ENCODE measurements around the gene GOLGA6L7.
"Not testable (repeated sequence)": the region's sequence is repeated elsewhere in the genome, so short reads cannot be mapped to it uniquely, and the experiment has no call there.

Gene GOLGA6L7, protein sequence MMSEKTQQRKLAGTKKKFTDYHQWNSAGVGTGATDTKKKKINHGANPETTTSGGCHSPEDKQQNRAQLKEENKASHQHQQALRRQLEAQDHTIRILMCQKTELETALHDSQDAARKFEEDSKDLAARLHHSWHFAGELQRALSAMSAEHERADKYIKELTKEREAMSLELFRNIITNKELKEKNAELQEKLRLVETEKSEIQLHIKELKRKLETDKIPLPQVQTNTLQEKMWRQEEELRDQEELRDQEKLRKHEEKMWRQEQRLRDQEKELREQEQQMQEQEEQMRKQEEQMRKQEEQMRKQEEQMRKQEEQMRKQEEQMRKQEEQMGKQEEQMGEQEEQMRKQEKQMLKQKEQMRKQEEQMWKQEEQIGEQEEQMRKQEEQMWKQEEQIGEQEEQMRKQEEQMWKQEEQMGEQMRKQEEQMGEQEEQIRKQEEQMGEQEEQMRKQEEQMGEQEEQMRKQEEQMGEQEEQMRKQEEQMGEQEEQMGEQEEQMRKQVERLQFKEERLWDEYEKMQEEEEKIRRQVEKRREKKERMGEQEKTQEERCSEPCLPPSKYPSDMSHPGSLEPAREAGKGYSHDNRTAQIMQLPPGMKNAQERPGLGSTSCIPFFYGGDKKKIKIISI

DNA sequence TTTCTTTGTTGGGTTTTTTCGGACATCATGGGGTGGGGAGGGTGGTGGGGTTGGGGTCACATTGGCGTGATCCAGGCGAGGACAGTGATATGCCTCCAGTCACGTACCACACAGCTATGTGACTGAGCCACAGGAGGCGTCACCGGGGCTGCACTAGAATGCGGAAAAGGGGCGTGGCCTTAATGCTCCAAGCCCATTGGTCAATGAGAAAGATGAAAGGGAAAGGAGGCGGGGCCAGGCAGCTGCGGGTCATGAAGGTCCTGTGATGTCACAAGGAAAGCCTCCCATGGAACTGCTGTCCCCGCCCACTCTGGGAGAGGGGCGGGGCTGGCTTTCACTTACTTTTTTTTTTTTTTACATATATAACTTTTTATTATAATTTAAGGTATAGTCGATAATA is at the start of gene GOLGA6L7:
Gene GOLGA6L7, minus strand, starts transcription at position 124 of the 400 bp plus-strand sequence. Its CDS starts 95 bp downstream, at position 29.
- in situ Hi-C loops (cut with HindIII; ENCODE audit: low pct_ligation_motif_present, low pct_unique_long_range_greater_than_20kb, low sequenced_read_pairs); DNase-seq: not testable (repeated sequence)

DNA sequence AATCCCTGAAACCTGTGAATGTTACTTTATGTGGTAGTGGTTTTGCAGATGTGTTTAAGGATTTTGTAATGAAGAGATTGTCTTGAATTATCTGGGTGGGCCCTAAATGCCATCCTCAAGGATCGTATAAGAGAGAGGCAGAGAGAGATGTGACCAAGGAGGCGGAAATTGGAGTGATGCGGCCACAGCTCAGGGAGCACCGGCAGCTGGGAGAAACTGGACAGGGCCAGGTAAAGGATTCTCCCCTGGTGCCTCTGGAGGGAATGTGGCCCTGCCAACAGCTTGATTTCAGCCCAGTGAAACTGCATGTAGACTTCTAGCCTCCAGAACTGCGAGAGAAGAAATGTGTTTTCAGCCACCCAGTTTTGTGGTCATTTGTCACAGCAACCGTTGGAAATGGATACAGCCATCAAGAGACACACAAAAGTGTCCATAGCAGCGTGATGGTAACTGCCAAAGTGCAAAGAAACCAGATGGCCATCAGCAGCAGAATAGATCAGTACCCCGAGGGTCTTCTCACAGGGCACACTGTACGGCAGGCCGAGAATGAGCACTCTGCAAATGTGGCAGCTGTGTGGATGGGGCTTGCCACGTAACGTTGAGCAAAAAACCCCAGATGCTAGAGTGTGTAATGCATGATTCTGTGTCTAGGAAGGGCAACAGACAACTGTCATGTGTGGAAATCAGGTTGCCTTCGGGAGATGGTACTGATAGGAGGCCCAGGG is 49.6 kb upstream of the GOLGA6L7 start:
- in situ Hi-C loops (cut with HindIII; ENCODE audit: low pct_ligation_motif_present, low pct_unique_long_range_greater_than_20kb, low sequenced_read_pairs): no loop called here
- DNase-seq: no peak

DNA sequence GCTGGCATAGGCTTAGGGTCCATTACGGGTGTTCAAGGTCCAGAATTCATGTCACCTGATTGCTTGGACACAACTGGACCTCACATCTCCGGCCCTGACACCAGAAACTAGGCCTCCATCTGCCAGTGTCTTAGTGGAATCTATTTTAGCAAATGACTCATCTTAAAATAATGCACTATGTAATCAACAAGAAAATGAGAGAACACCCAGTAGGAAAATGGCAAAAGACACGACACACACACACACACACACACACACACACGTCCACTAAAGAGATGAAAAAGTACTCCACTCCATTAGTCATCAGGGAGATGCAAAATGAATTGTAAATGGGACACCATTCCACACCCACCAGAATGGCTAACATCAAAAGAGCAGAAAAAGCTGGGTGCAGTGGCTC is 48.5 kb upstream of the GOLGA6L7 start:
- in situ Hi-C loops (cut with HindIII; ENCODE audit: low pct_ligation_motif_present, low pct_unique_long_range_greater_than_20kb, low sequenced_read_pairs): no loop called here
- DNase-seq: no peak

DNA sequence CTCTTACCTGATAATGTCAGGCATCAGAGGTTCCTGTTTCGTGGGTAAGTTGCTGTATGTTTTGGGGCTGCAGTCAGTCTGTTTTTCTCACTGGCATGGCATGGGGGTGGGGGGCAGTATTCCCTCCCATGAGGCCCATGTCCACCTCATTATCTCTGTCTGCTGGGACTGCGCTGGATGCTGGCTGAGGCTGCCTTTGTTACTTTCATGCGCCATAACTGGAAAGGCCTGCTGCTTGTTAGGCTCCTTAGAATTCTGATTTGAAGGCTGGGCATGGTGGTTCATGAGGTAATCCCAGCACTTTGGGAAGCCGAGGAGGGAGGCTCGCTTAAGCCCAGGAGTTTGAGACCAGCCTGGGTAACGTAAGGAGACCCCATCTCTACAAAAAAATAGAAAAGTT is 47.1 kb upstream of the GOLGA6L7 start:
- no peak for DNase-seq
- in situ Hi-C loops (cut with HindIII; ENCODE audit: low pct_ligation_motif_present, low pct_unique_long_range_greater_than_20kb, low sequenced_read_pairs): no loop called here

DNA sequence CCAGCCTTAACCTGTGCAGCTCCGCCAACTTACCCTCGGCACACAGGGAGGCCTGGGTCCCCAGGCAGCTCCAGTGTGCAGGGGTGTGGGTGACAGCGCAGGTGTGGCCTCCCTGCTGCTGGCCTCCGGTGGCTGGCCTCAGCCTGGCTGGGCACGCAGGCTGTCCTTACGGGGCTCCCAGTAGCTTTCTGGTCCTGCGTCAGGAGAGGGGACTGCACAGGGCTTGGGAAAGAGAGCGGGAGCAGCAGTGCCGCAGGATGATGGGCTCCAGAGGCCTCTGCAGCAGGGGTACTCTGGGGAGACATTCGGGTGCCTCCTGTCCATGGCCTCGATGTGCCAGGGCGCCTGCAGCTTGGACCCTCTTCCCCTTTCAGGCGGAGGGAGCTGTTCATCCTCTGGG is 46.7 kb upstream of the GOLGA6L7 start:
- in situ Hi-C loops (cut with HindIII; ENCODE audit: low pct_ligation_motif_present, low pct_unique_long_range_greater_than_20kb, low sequenced_read_pairs): no loop called here
- DNase-seq: no peak

DNA sequence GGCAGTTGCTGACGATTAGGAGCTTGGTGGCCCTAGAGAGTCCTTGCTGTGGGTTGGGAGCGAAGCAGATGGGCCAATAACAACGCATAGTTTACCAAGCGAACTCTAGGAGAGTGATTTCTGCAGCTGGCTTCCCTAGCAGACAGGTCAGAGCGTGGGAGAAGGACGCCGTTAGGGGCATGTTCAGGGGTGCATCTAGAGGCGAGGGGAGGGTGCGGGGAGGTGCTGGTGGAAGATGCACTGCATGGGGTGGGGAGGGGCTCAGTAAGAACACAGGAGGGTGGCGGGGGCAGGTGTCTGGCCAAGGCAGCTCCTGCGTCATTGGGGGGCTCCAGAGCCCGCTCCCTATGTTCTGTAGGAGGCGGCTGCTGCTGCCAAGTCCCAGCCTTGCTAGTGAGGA is 46.2 kb upstream of the GOLGA6L7 start:
- in situ Hi-C loops (cut with HindIII; ENCODE audit: low pct_ligation_motif_present, low pct_unique_long_range_greater_than_20kb, low sequenced_read_pairs): no loop called here
- DNase-seq: no peak

DNA sequence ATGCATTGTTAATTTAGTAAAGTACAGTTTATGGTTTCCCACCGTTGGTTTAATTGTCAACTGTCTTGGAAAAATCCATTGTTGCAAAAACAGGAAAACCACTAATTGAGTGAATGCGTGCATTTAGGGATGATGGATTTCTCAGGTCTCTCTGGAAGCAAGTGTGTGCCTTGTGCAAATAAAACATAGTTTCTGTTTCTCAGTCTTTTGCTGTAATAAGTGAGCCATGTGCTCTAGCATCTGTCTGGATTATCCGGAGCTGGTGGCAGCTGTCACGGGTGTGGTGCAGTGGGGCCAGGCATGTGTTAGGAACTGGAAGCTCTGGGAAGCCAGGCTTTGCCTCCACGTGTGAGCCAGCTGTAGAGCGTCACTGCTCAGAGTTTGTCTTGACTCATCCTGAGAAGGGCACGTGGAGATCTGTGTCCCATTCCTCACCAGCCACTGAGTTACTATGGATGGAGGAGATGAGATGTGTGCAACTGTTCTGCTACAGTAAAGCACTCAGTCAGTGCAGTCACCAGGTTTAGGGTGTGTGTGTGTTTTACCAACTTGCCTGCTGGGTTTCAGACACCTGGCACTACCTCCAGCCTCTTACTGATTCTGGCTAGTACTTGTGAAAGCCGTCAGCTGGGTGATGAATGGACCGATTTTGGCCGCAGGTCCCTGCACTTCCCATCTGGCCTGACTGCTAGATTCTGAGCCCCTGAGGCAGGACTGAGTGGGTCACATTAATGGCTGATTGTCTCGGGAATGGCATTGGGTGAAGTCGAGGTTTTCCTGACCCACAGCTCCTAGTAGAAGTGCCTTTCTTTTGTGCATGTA is 44.6 kb upstream of the GOLGA6L7 start:
- in situ Hi-C loops (cut with HindIII; ENCODE audit: low pct_ligation_motif_present, low pct_unique_long_range_greater_than_20kb, low sequenced_read_pairs): no loop called here
- no peak for DNase-seq

DNA sequence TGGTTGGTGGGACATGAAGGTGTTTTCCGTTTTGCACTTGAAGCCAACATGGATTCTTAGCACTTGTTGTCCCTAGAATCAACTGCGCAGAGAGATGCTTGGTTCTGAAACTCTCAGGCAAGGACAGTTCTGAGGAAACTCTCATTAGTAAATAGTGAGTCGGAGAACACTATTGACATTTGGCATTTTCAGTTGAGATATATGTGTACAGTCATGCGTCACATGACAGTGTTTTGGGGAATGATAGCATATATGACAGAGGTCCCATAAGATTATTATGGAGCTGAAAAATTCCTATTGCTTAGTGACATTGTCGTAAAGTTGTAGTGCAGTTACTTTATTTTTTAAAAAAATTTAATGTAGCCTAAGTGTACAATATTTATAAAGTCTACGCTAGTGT is 43.1 kb upstream of the GOLGA6L7 start:
- in situ Hi-C loops (cut with HindIII; ENCODE audit: low pct_ligation_motif_present, low pct_unique_long_range_greater_than_20kb, low sequenced_read_pairs): no loop called here
- no peak for DNase-seq

DNA sequence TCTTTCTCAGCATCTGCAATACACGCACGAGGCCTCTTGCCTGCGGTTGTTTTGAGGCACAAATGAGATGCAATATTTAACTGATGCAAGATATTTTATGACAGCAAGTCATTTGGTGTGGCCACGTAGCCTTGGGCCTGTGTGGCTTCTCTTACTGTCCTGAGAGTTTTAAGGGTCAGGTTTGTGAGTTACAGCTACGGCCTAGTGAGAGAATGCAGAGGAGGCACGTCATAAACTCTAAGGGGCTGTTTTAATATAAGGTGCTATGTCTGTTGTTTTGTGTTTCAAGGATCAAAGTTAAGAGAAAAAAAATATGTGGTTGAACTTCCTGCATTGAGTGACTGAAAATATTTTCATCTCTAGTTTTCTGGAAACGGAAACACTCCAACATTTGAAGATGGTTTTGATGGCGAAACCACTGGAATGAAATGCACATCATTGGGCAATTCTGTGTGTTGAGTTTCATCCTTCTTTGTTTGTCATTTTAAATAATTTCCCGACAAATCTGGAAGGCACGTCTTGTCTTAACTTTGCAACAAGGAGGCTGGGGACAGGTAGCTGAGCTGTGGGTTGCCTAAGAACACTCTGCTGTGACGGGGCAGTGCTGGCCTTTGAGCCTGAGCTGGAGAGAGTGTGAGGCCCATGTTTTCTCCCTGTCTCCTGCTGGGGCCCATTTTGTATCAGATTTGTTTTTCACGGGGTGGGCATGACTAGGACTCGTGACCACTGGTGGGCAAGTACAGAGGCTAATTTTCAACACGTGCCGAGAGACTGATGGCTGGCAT is 42.5 kb upstream of the GOLGA6L7 start:
- in situ Hi-C loops (cut with HindIII; ENCODE audit: low pct_ligation_motif_present, low pct_unique_long_range_greater_than_20kb, low sequenced_read_pairs): no loop called here
- DNase-seq: no peak

DNA sequence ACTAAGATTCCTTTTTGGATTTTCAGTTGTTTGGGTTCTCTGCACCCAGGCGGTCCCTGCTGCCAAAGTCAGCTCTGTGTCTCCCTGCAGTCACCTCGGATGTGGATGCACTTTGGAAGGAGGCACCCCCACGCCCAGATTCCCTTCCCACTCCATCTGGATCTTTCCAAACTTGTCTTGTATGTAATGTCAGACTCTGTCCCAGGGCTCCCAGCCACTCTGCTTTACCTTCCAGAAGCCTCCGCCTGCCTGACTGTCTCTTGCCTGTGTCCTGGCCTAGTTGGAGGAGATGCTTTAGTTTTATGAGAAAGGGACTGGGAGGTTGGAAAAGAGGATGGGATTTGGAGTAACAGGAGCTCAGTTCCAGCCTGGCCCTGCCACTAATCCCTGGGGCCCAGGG is 41.8 kb upstream of the GOLGA6L7 start:
- DNase-seq; in situ Hi-C loops (cut with HindIII; ENCODE audit: low pct_ligation_motif_present, low pct_unique_long_range_greater_than_20kb, low sequenced_read_pairs): not testable (repeated sequence)

DNA sequence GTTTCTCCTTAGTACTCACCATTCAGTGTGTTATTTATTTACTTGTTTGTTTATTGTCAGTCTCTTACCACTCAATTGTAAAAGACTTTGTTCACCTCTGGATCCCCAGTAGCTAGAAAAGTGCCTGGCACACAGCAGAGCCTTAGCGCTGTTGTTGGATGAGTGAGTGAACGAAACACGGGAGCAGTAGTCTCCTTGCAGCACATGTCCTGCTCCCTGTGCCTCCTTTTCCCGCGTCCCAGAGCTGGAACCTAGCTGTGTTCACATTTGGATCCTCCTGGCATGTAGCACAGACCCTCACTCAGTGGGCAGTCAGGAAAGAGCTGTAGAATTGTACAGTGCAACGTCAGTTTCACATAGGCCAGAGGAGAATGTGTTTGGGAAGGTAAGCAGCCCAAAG is 41.4 kb upstream of the GOLGA6L7 start:
- DNase-seq; in situ Hi-C loops (cut with HindIII; ENCODE audit: low pct_ligation_motif_present, low pct_unique_long_range_greater_than_20kb, low sequenced_read_pairs): not testable (repeated sequence)

DNA sequence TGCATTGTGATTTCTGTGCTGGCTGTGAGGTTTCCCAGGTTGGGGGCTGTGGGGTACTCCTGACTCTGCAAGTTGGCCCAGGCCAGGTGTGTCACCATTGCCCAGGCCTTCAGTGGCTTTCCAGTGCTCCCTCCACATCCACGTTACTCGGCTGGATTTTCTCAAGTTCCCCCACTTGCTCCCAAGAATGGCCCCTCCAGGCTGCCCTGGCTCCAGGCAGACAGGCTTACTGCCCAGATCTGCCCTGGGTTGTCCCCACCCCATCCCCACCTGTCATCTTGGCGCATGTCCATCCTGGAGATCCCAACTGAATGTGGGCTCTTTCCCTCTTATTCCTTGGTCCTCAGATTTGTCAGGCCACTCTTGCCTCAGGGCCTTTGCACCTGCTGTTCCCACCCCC is 40.9 kb upstream of the GOLGA6L7 start:
- DNase-seq: no peak
- in situ Hi-C loops (cut with HindIII; ENCODE audit: low pct_ligation_motif_present, low pct_unique_long_range_greater_than_20kb, low sequenced_read_pairs): no loop called here

DNA sequence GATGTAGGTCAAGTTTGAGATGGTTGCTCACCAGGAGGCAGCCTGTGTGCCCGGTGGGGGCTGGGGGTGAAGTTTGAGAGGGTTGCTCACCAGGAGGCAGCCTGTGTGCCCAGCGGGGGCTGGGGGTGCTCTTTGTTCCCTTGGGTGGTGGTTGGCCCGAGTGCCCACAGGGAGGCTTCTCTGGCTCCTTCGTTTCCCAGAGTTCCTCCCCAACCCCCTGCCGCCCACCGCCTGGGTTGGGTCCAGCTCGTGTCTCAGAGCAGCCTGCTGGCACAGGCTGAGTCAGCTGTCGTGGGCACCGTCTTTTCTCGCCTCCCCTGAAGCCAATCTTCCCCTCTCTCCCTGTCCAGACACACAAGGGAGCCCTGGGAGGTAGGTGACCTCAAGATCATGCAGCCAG is 40.5 kb upstream of the GOLGA6L7 start:
- in situ Hi-C loops (cut with HindIII; ENCODE audit: low pct_ligation_motif_present, low pct_unique_long_range_greater_than_20kb, low sequenced_read_pairs): no loop called here
- no peak for DNase-seq

DNA sequence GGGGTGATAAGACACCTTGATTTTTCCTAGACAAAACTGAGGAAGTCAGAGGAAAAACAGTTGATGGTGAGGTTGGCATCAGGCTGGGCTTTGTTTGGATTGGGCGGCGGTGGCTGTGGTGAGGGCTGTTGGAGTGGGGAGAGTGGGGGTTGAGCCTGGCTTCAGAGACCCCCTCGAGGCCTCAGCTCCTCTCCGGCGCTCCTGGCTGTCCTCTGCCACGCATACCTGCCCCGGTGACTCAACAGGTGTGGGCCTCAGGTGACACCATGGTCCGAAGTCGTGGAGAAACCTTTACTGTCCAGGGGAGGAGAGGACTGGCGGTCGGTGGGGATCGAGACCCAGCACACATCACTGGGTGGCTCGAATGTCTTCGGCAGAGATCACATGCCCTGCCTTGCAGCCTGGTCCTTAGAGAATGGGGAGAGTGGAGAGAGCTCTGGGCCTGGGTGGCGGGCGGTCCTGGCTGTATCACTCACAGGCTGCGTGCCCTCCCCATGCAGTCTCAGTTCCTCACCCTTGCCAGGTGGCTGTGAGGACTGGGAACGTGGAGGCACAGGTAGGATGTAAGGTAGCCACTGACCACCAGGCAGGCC is 40.0 kb upstream of the GOLGA6L7 start:
- DNase-seq: no peak
- in situ Hi-C loops (cut with HindIII; ENCODE audit: low pct_ligation_motif_present, low pct_unique_long_range_greater_than_20kb, low sequenced_read_pairs): no loop called here

DNA sequence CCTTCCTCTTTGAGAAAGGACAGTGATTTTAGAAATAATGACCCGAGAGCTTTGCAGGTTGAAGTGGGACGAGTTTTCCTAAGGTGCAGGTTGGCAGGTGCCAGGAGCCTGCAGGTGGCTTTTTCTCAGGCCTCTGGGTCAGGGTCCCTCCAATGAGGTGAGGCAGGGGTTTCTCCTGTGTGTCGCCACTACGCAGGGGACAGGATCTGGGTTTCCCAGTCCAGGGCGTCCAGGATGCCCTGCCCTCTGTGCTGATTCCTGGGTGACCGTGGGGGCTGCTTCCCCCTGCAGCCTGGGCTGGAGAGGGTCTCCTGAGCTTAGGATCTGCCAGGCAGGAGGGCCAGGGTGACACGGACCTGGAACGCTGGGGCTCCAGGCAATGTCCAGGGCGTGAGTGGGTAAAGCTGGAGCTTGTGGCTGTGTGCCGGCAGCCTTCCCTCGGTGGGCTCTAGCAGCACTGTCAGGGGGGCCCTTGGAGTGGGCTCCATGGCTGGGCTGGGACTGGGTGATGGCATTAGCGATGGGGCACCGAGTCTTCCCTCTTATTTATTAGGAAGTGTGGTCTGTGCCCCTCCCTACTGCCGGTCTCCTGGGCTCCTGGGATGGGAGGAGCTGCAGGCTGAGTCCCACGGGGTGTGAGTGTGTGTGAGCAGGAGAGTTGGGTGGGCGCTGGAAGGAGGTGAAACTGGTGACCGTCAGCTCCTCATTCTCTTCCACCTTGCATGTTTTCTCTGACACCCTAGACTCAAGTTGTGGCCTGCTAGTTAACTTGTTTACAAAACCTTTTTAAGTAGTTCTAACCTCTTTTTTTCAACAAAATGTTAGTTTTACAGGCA is 39.1 kb upstream of the GOLGA6L7 start:
- in situ Hi-C loops (cut with HindIII; ENCODE audit: low pct_ligation_motif_present, low pct_unique_long_range_greater_than_20kb, low sequenced_read_pairs): no loop called here
- DNase-seq: no peak

DNA sequence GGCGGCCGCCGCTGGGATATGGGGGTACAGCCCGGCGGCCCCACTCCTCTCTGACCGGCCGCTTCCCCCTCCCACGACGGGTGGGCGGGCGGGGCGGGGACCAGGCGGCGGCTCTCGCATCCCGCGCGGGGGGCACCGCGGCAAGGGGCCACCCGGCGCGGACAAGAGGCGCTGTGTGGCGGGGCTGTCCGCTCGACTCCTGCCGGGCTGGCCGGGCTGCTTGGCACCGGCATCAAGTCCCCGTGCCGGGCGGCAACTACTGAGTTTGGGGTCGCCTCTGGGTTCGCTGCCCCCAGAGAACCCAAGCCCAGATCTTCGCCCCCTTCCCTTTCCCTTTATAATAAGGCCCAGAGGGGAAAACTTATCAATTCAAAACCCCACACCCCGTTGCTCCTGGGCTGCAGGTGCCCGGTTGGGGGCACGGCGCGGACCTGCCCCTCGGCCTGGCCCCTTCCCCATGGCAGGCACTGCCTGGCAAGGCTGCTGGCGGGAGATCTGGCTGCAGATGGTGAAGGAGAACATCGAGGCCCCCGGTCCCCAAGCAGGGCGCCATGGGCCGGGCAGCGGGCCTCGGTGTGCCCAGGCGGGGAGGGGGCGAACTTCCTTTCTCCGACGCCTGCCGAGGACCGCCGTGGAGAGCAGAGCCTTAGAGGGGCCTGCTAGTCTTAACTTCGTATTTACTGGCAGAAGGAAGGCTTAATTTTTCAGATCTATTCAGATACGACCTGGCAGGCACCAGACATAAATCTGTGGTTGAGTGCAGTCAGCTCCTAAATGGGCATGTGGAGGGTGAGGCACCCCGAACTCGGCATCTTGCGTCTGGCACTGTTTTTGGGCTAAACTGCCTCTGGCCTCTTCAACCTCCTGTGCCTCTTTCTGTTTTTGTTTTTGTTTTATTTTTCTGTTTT is 38.2 kb upstream of the GOLGA6L7 start:
- in situ Hi-C loops (cut with HindIII; ENCODE audit: low pct_ligation_motif_present, low pct_unique_long_range_greater_than_20kb, low sequenced_read_pairs): no loop called here
- no peak for DNase-seq

All from ACHN (cell line).